Measurements from ENCODE around the gene GPR158. TPM values are rescaled to one million over a fixed set of nuclear protein-coding genes. Genes with fewer than 3 reads are reported as not detected.

GPR158 gene
- total RNA-seq, 1 experiment from 2014 or later = 0.42 TPM

GRCh38 chr10:25531457-25532061, 356.8 kb downstream of the GPR158 start:
- H3K27me3 ChIP-seq (replicated peaks) = peaks cover 9% of the 10 kb centered on the region
- no peak for DNase-seq (ENCODE audit: low read depth in 1 of 2, low spot score in 2 of 2)
- no peaks in the 10 kb centered on the region for H3K4me1 ChIP-seq (replicated peaks)
- no peak overlapping the region for H3K27ac ChIP-seq
- no peaks in the 10 kb centered on the region for H3K36me3 ChIP-seq
- H3K9me3 ChIP-seq (replicated peaks) = no peaks in the 10 kb centered on the region
- H3K4me3 ChIP-seq = no peak overlapping the region

- no peaks in the 10 kb centered on the region for H3K9me3 ChIP-seq (replicated peaks)
- H3K36me3 ChIP-seq = no peaks in the 10 kb centered on the region
- H3K4me1 ChIP-seq (replicated peaks) = no peaks in the 10 kb centered on the region
- H3K27ac ChIP-seq = no peak overlapping the region
- DNase-seq (ENCODE audit: low read depth in 1 of 2, low spot score in 2 of 2) = no peak
- peaks cover 9% of the 10 kb centered on the region for H3K27me3 ChIP-seq (replicated peaks)
- H3K4me3 ChIP-seq = no peak overlapping the region
These were observed 357.4 kb downstream of the GPR158 start for GRCh38 chr10:25532213-25532612.

- Histone ChIP-seq H3K4me3 (no peak overlapping the region), H3K4me1 (replicated peaks) (no peaks in the 10 kb centered on the region), H3K9me3 (replicated peaks) (no peaks in the 10 kb centered on the region), H3K27ac (no peak overlapping the region), H3K36me3 (no peaks in the 10 kb centered on the region), H3K27me3 (replicated peaks) (peaks cover 9% of the 10 kb centered on the region)
- DNase-seq (ENCODE audit: low read depth in 1 of 2, low spot score in 2 of 2) = no peak
These were observed 361.2 kb downstream of the GPR158 start for GRCh38 chr10:25536027-25536426.

- H3K4me3 ChIP-seq = no peak overlapping the region
- H3K27ac ChIP-seq = no peak overlapping the region
- no peak for DNase-seq (ENCODE audit: low read depth in 1 of 2, low spot score in 2 of 2)
- H3K27me3 ChIP-seq (replicated peaks) = peaks cover 23% of the 10 kb centered on the region
- H3K9me3 ChIP-seq (replicated peaks) = no peaks in the 10 kb centered on the region
- H3K36me3 ChIP-seq = no peaks in the 10 kb centered on the region
- H3K4me1 ChIP-seq (replicated peaks) = no peaks in the 10 kb centered on the region
These were observed 372.6 kb downstream of the GPR158 start for GRCh38 chr10:25547382-25547781.

GRCh38 chr10:25552283-25552919, 377.6 kb downstream of the GPR158 start:
- peaks cover 23% of the 10 kb centered on the region for H3K27me3 ChIP-seq (replicated peaks)
- no peak overlapping the region for H3K27ac ChIP-seq
- H3K36me3 ChIP-seq = no peaks in the 10 kb centered on the region
- no peaks in the 10 kb centered on the region for H3K4me1 ChIP-seq (replicated peaks)
- H3K9me3 ChIP-seq (replicated peaks) = no peaks in the 10 kb centered on the region
- H3K4me3 ChIP-seq = no peak overlapping the region
- DNase-seq (ENCODE audit: low read depth in 1 of 2, low spot score in 2 of 2) = no peak

GRCh38 chr10:25555865-25556264, 381.1 kb downstream of the GPR158 start:
- no peaks in the 10 kb centered on the region for H3K9me3 ChIP-seq (replicated peaks)
- H3K36me3 ChIP-seq = no peaks in the 10 kb centered on the region
- no peaks in the 10 kb centered on the region for H3K4me1 ChIP-seq (replicated peaks)
- 0 out of 2 replicates have a peak, but pooled peaks cover 8% of the 10 kb centered on the region for H3K27me3 ChIP-seq (replicated peaks)
- DNase-seq (ENCODE audit: low read depth in 1 of 2, low spot score in 2 of 2) = no peak
- no peak overlapping the region for H3K27ac ChIP-seq
- H3K4me3 ChIP-seq = no peak overlapping the region

- H3K4me1 ChIP-seq (replicated peaks) = no peaks in the 10 kb centered on the region
- H3K9me3 ChIP-seq (replicated peaks) = no peaks in the 10 kb centered on the region
- H3K4me3 ChIP-seq = no peak overlapping the region
- no peaks in the 10 kb centered on the region for H3K36me3 ChIP-seq
- DNase-seq (ENCODE audit: low read depth in 1 of 2, low spot score in 2 of 2) = no peak
- H3K27me3 ChIP-seq (replicated peaks) = 0 out of 2 replicates have a peak, but pooled peaks cover 8% of the 10 kb centered on the region
- H3K27ac ChIP-seq = no peak overlapping the region
These were observed 381.7 kb downstream of the GPR158 start for GRCh38 chr10:25556457-25556856.

- Histone ChIP-seq H3K9me3 (replicated peaks) (no peaks in the 10 kb centered on the region), H3K4me1 (replicated peaks) (no peaks in the 10 kb centered on the region), H3K27ac (no peak overlapping the region), H3K36me3 (no peaks in the 10 kb centered on the region), H3K4me3 (no peak overlapping the region), H3K27me3 (replicated peaks) (0 out of 2 replicates have a peak, but pooled peaks cover 2% of the 10 kb centered on the region)
- DNase-seq (ENCODE audit: low read depth in 1 of 2, low spot score in 2 of 2) = no peak
These were observed 382.3 kb downstream of the GPR158 start for GRCh38 chr10:25557136-25557535.

- Histone ChIP-seq H3K27me3 (replicated peaks) (no peaks in the 10 kb centered on the region; the same call in 1 of the 2 replicates), H3K9me3 (replicated peaks) (no peaks in the 10 kb centered on the region), H3K36me3 (no peaks in the 10 kb centered on the region), H3K4me3 (no peak overlapping the region), H3K27ac (no peak overlapping the region), H3K4me1 (replicated peaks) (no peaks in the 10 kb centered on the region)
- no peak for DNase-seq (ENCODE audit: low read depth in 1 of 2, low spot score in 2 of 2)
These were observed 387.0 kb downstream of the GPR158 start for GRCh38 chr10:25561758-25562157.

- no peaks in the 10 kb centered on the region for H3K4me1 ChIP-seq (replicated peaks)
- H3K4me3 ChIP-seq = no peak overlapping the region
- no peak overlapping the region for H3K27ac ChIP-seq
- H3K9me3 ChIP-seq (replicated peaks) = no peaks in the 10 kb centered on the region
- DNase-seq (ENCODE audit: low read depth in 1 of 2, low spot score in 2 of 2) = no peak
- H3K36me3 ChIP-seq = no peaks in the 10 kb centered on the region
- no peaks in the 10 kb centered on the region; the same call in 1 of the 2 replicates for H3K27me3 ChIP-seq (replicated peaks)
These were observed 387.7 kb downstream of the GPR158 start for GRCh38 chr10:25562547-25562946.

- no peaks in the 10 kb centered on the region for H3K36me3 ChIP-seq
- DNase-seq (ENCODE audit: low read depth in 1 of 2, low spot score in 2 of 2) = no peak
These were observed 389.6 kb downstream of the GPR158 start for GRCh38 chr10:25564351-25564750.

GRCh38 chr10:25565570-25565969, 390.8 kb downstream of the GPR158 start:
- H3K9me3 ChIP-seq (replicated peaks) = no peaks in the 10 kb centered on the region
- no peak overlapping the region for H3K4me3 ChIP-seq
- no peaks in the 10 kb centered on the region; the same call in 1 of the 2 replicates for H3K27me3 ChIP-seq (replicated peaks)
- no peaks in the 10 kb centered on the region for H3K36me3 ChIP-seq
- DNase-seq (ENCODE audit: low read depth in 1 of 2, low spot score in 2 of 2) = no peak
- no peaks in the 10 kb centered on the region for H3K4me1 ChIP-seq (replicated peaks)
- no peak overlapping the region for H3K27ac ChIP-seq

More at GRCh38 chr10:25564351-25564750, 389.6 kb downstream of the GPR158 start:
- H3K27me3 ChIP-seq (replicated peaks) = no peaks in the 10 kb centered on the region; the same call in 1 of the 2 replicates
- no peak overlapping the region for H3K4me3 ChIP-seq
- no peak overlapping the region for H3K27ac ChIP-seq
- H3K9me3 ChIP-seq (replicated peaks) = no peaks in the 10 kb centered on the region
- no peaks in the 10 kb centered on the region for H3K4me1 ChIP-seq (replicated peaks)

- H3K36me3 ChIP-seq = no peaks in the 10 kb centered on the region
- H3K4me1 ChIP-seq (replicated peaks) = no peaks in the 10 kb centered on the region
- 0 out of 2 replicates have a peak, but pooled peaks cover 3% of the 10 kb centered on the region for H3K27me3 ChIP-seq (replicated peaks)
- DNase-seq (ENCODE audit: low read depth in 1 of 2, low spot score in 2 of 2) = no peak
- no peak overlapping the region for H3K27ac ChIP-seq
- H3K4me3 ChIP-seq = no peak overlapping the region
- H3K9me3 ChIP-seq (replicated peaks) = no peaks in the 10 kb centered on the region
These were observed 398.5 kb downstream of the GPR158 start for GRCh38 chr10:25573316-25573715.

- no peaks in the 10 kb centered on the region for H3K9me3 ChIP-seq (replicated peaks)
- H3K27me3 ChIP-seq (replicated peaks) = 0 out of 2 replicates have a peak, but pooled peaks cover 3% of the 10 kb centered on the region
- H3K36me3 ChIP-seq = no peaks in the 10 kb centered on the region
- no peaks in the 10 kb centered on the region for H3K4me1 ChIP-seq (replicated peaks)
- no peak overlapping the region for H3K27ac ChIP-seq
- DNase-seq (ENCODE audit: low read depth in 1 of 2, low spot score in 2 of 2) = no peak
- no peak overlapping the region for H3K4me3 ChIP-seq
These were observed 400.5 kb downstream of the GPR158 start for GRCh38 chr10:25575343-25575742.

Data from SJSA1 (cell line).